LNCAP (cell line): ENCODE data around the gene SGSM1.

ENCODE experiments used
- TF ChIP-seq, protein P1 (sequence below): fragments of 450-650 bp; IDR thresholded peaks from 2 replicates; pipeline ENCODE4 v1.5.1; 2017; ENCODE audit warnings: mild to moderate bottlenecking

The SGSM1 gene

GRCh38 chr22:24812950-24813775 lies 7.2 kb downstream of the SGSM1 start:
- TF ChIP-seq, protein P1, sequence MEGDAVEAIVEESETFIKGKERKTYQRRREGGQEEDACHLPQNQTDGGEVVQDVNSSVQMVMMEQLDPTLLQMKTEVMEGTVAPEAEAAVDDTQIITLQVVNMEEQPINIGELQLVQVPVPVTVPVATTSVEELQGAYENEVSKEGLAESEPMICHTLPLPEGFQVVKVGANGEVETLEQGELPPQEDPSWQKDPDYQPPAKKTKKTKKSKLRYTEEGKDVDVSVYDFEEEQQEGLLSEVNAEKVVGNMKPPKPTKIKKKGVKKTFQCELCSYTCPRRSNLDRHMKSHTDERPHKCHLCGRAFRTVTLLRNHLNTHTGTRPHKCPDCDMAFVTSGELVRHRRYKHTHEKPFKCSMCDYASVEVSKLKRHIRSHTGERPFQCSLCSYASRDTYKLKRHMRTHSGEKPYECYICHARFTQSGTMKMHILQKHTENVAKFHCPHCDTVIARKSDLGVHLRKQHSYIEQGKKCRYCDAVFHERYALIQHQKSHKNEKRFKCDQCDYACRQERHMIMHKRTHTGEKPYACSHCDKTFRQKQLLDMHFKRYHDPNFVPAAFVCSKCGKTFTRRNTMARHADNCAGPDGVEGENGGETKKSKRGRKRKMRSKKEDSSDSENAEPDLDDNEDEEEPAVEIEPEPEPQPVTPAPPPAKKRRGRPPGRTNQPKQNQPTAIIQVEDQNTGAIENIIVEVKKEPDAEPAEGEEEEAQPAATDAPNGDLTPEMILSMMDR, result no peak

DNA sequence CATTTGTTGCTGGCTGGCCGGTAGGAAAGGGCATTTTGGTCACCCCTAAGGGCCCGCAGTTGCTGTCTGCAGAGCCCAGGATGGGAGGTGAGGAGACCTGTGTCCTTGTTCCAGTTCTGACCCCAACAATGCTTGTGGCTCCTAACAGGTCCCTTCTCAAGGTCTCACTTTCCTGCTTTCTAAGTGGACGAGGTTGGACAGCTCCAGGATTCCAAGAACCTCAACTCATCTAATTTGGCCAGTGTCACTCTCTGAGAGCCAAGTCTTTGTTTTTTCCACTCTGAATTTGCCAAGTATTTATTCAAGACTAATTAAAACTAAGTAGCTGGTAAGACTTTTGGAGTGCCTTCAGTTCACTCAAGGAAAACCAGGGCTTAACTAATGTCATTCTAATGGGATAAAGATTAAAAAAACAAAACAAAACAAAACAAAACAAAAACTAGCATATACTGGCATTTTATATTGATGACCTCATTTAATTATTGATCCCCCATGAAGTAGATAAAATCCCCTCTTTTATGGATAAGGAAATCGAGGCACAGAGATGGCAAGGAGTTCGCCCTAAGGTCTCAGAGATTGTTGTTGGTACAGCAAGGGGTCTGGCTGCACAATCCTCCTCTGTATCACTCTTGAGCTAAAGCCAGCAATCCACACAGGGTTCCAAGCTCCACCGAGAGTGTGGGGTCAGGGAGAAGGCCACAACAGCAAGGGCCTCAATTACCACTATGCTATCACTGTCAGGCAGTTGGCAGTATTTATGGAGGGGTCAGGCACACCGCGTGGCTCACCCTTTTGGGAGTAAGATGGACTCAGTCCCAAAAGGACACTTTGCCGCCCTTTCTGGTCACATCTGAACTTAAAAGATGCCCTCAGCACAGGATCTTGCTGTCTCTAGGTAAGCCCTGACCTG lies 8.1 kb downstream of the SGSM1 start:
- TF ChIP-seq, protein P1, result no peak

GRCh38 chr22:24816806-24817205 lies 10.8 kb downstream of the SGSM1 start:
- TF ChIP-seq, protein P1, result no peak

DNA sequence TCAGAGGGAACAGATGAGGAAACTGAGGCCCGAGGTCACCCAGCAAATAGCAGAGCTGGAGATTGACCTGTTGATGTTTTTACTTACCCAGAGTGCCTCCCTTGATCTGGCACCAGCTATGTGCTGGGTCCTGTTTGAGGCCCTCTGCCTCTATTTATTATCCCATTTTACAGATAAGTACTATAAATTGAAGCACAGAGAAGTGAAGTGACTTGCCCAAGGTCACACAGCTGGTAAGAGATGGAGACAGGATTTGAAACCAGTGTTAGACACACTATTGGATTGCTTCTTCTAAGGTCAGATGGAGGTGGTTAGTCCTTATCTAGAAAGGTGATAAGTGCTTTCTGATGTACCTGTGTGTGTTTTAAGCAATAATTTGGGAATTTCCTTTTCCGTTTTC lies 13.5 kb downstream of the SGSM1 start:
- TF ChIP-seq, protein P1, result no peak

- TF ChIP-seq, protein P1, result no peak
These were observed 14.0 kb downstream of the SGSM1 start for GRCh38 chr22:24819911-24820461.

DNA sequence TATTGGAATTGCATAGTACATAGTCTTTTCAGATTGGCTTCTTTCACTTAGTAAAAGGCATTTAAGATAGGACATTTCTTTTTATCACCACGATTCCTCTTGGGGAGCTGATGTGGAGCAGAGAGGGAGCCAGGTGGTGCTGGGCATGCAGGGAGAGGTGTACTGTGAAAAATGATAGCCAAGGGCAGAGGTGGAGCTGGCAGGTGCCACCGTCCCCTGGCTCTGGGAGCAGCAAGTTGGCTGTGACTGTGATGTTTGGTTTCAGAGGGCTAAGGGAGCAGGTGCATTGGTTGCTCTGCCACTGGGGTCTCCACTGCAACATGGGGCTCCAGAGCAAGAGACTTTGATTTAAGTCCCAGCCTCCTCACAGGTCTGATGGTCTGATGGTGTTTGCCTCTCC lies 16.5 kb downstream of the SGSM1 start:
- TF ChIP-seq, protein P1, result no peak

- TF ChIP-seq, protein P1, result no peak
These were observed 17.8 kb downstream of the SGSM1 start for GRCh38 chr22:24823787-24824186.
